Lung (tissue), 12 donors: Measurements from ENCODE around the gene NOTCH3. TPM values are rescaled to one million over a fixed set of nuclear protein-coding genes. Genes with fewer than 3 reads are reported as not detected.

ENCODE experiments used
- ATAC-seq: fragments of 200-7000 bp; cut with Tn5 transposase; one replicate; pipeline ENCODE4 v1.9.1; 2020; ENCODE audit warnings: moderate number of reproducible peaks; ENCODE audit not compliant: insufficient read depth, low FRiP score
- DNase-seq, 3 donors: peaks; one replicate each; pipeline ENCODE4 v3.0.0-alpha.2; 2013 to 2017
- H3K27ac ChIP-seq, 2 donors: one replicate each; pipeline ENCODE4 v1.5.1; 2013; ENCODE audit warnings: mild to moderate bottlenecking in 2 of 2, moderate library complexity in 2 of 2, control low read depth in 1 of 2, inconsistent platforms in 1 of 2, low read depth in 1 of 2, low read length in 1 of 2
- H3K27me3 ChIP-seq, 3 donors: one replicate each; pipeline ENCODE4 v1.5.1; 2013; ENCODE audit warnings: low read length in 2 of 3; ENCODE audit not compliant: control insufficient read depth in 3 of 3, insufficient read depth in 3 of 3
- H3K36me3 ChIP-seq, 4 donors: one replicate each; pipeline ENCODE4 v1.5.1; 2013; ENCODE audit warnings: low read length in 4 of 4, mild to moderate bottlenecking in 1 of 4, moderate library complexity in 1 of 4; ENCODE audit not compliant: control insufficient read depth in 4 of 4, insufficient read depth in 4 of 4
- H3K4me1 ChIP-seq, 5 donors: one replicate each; pipeline ENCODE4 v1.5.1; 2013; ENCODE audit warnings: low read length in 5 of 5, mild to moderate bottlenecking in 2 of 5, moderate library complexity in 1 of 5; ENCODE audit not compliant: control insufficient read depth in 5 of 5, insufficient read depth in 5 of 5
- H3K4me3 ChIP-seq: one replicate; pipeline ENCODE4 v1.5.1; 2013; ENCODE audit warnings: mild to moderate bottlenecking, control low read depth, moderate library complexity
- H3K9ac ChIP-seq, 2 donors: one replicate each; pipeline ENCODE4 v1.5.1; 2013; ENCODE audit warnings: low read length in 2 of 2, control low read depth in 1 of 2; ENCODE audit not compliant: insufficient read depth in 1 of 2
- H3K9me3 ChIP-seq, 4 donors: one replicate each; pipeline ENCODE4 v1.5.1; 2013; ENCODE audit warnings: low read length in 3 of 4, mild to moderate bottlenecking in 1 of 4, moderate library complexity in 1 of 4; ENCODE audit not compliant: control insufficient read depth in 4 of 4, insufficient read depth in 3 of 4
- WGBS, 2 donors: extraction: QIAGEN DNeasy Blood & Tissue Kit; methylation state at CpG; one replicate each; pipeline ENCODE4 v1.1.7; 2013; 5-methylcytosine and 5-hydroxymethylcytosine counted together
- polyA plus RNA-seq, 2 donors: library from polyadenylated mRNA; stranded (reverse); fragments of 200-250 nt; gene quantifications; one replicate each; pipeline ENCODE4 v1.2.1, GENCODE V29; 2013
- total RNA-seq, 2 donors: library from RNA; depleted of rRNA in 1 of 2; stranded (reverse); fragments of >200 nt in 1 of 2; gene quantifications; one replicate each; pipeline ENCODE4 v1.2.1, GENCODE V29; 2014 to 2021
- TF ChIP-seq, protein P1 (sequence below): IDR thresholded peaks from 2 replicates; pipeline ENCODE4 v1.5.1; 2012; ENCODE audit warnings: mild to moderate bottlenecking; ENCODE audit errors: control extremely low read depth, extremely low read depth
- donor health status: control.
- donor health status: control.
- donor health status: Bipolar disorder and iron deficiency.
- donor health status: healthy.
- donor health status: DM: yes; HTN: yes; CAD: no.

The NOTCH3 gene
- total and polyA plus RNA-seq, 4 donors: 13.1 to 81.7 (median 43.1) TPM

DNA sequence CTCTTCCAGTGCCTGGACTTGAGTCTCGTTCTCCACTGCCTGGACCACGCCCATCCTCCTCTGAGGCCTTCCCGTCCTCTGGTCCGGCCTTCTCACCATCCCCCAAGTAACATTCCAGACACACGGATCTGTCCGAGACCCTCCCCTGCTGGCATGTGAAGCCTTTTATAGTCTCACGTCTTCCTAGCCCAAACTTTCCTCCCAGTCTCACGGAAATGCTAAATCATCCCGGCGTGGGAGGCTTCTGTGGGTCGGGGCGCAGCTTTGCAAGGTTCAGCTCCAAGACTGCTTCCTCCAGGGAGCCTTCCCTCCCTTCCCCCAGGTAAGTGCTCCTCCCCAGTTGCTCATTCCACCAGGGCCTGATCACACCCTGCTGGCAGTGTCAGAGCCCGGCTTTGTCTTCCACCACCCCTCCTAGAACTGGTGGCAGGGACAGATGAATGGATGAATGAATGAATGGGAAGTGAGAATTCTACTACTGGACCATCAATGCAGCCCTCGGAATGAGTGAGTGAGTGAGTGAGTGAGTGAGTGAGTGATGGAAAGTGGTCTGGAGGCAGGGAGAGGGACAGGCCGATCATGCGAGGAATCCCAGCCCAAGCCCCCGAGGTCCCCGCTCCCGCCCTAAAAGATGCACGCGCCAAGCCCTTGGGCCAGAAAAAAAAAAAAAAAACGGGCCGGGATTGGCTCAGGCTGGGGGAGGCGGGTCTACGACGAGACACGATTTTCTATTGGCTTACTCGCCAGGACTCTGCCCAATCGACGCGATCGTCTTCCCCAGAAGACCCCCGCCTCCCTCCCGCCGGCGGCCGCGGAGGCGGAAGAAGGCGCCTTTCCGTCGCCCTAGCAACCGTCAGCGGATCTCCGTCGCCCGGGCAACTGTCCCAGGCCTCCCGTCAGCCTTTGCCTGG lies 22.2 kb upstream of the NOTCH3 start:
- TF ChIP-seq, protein P1, sequence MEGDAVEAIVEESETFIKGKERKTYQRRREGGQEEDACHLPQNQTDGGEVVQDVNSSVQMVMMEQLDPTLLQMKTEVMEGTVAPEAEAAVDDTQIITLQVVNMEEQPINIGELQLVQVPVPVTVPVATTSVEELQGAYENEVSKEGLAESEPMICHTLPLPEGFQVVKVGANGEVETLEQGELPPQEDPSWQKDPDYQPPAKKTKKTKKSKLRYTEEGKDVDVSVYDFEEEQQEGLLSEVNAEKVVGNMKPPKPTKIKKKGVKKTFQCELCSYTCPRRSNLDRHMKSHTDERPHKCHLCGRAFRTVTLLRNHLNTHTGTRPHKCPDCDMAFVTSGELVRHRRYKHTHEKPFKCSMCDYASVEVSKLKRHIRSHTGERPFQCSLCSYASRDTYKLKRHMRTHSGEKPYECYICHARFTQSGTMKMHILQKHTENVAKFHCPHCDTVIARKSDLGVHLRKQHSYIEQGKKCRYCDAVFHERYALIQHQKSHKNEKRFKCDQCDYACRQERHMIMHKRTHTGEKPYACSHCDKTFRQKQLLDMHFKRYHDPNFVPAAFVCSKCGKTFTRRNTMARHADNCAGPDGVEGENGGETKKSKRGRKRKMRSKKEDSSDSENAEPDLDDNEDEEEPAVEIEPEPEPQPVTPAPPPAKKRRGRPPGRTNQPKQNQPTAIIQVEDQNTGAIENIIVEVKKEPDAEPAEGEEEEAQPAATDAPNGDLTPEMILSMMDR: no peak
- ATAC-seq (peak; percentile 96), DNase-seq (peak; percentile 98 to 99 (median 98))
- Histone ChIP-seq H3K27me3 (no peaks in the 10 kb centered on the region), H3K9ac (peak overlapping the region; percentile 55 to 63), H3K4me1 (peaks cover 0 to 10% (median 7%) of the 10 kb centered on the region in 5 donors), H3K27ac (peak overlapping the region in 1 of 2 donors; percentile 45), H3K36me3 (no peaks in the 10 kb centered on the region), H3K4me3 (peak overlapping the region; percentile 40), H3K9me3 (no peaks in the 10 kb centered on the region)
- WGBS, 2 donors: 2% methylated on average over 46 to 48 of the region's 48 CpGs

DNA sequence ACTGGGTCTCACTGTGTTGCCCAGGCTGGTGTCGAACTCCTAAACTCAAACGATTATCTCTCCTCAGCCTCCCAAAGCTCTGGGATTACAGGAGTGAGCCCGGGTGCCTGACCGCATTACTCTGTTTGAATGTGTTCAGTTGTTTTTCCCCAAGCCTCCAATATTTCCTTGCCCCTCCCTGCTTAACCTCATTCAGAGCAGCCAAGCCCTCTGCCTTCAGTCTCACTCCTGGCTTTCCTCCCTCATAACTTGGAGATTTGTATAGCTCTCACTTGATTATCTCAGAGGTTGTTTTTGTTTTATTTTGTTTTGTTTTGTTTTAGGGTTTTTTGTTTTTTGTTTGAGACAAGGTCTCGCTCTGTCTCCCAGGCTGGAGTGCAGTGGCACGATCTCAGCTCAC lies 20.0 kb upstream of the NOTCH3 start:
- Histone ChIP-seq H3K36me3 (no peaks in the 10 kb centered on the region), H3K27ac (no peak overlapping the region), H3K9me3 (no peaks in the 10 kb centered on the region), H3K4me3 (no peak overlapping the region), H3K9ac (no peak overlapping the region), H3K27me3 (no peaks in the 10 kb centered on the region), H3K4me1 (peaks cover 0 to 10% (median 7%) of the 10 kb centered on the region in 5 donors)
- TF ChIP-seq, protein P1: no peak
- WGBS, 2 donors: 78 to 84% methylated on average over 6 of the region's 6 CpGs
- ATAC-seq (no peak), DNase-seq (no peak)

DNA sequence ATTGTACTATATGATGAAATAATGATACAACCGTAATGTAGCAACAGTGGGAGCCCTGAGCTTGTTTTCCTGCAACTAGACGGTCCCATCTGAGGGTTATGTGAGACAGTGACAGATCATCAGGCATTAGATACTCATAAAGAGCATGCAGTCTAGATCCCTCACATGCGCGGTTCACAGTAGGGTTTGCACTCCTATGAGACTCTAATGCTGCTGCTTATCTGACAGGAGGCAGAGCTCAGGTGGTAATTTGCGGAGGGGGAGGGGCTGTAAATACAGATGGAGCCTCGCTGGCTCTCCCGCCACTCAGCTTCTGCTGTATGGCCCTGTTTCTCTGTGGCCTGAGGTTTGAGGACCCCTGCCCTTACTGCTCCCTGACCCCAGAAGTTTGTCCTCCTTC lies 17.7 kb upstream of the NOTCH3 start:
- H3K4me3 ChIP-seq: no peak overlapping the region

More for the DNA sequence above, 17.7 kb upstream of the NOTCH3 start:
- 76 to 81% methylated on average over 7 of the region's 7 CpGs for WGBS, 2 donors
- DNase-seq (no peak), ATAC-seq (no peak)
- no peaks in the 10 kb centered on the region for H3K27me3 ChIP-seq
- no peak overlapping the region for H3K9ac ChIP-seq
- no peaks in the 10 kb centered on the region for H3K9me3 ChIP-seq
- H3K4me1 ChIP-seq: peaks cover 0 to 12% (median 7%) of the 10 kb centered on the region in 5 donors
- no peak overlapping the region for H3K27ac ChIP-seq
- TF ChIP-seq, protein P1: no peak
- no peaks in the 10 kb centered on the region for H3K36me3 ChIP-seq
